CD14-positive monocyte (primary cell): ENCODE results near the gene DYSF. TPM values are rescaled to one million over a fixed set of nuclear protein-coding genes. Genes with fewer than 3 reads are reported as not detected.

Experiments
- DNase-seq, 3 donors: peaks; one replicate each; pipeline ENCODE4 v3.0.0-alpha.2; 2011 to 2022
- H2AFZ ChIP-seq: 2 replicates; pipeline ENCODE4 v1.6.0; 2012; ENCODE audit warnings: mild to moderate bottlenecking, low read depth, low read length, inconsistent platforms; ENCODE audit not compliant: insufficient read depth, poor library complexity, severe bottlenecking
- H3K27ac ChIP-seq, 2 donors: 1 replicate in 1 of 2; 2 replicates in 1 of 2; pipeline ENCODE4 v1.5.1; 2012 to 2013; ENCODE audit warnings: low read length in 2 of 2, control low read depth in 1 of 2, inconsistent platforms in 1 of 2, low read depth in 1 of 2, mild to moderate bottlenecking in 1 of 2
- H3K27me3 ChIP-seq, 2 donors: one replicate each; pipeline versions ENCODE4 v1.6.0 to v1.6.1; 2011 to 2013; ENCODE audit warnings: low read length in 2 of 2; ENCODE audit not compliant: control insufficient read depth in 2 of 2, insufficient read depth in 2 of 2
- H3K36me3 ChIP-seq, 2 donors: replicated peaks in 1 of 2; 1 replicate in 1 of 2; 2 replicates in 1 of 2; pipeline versions ENCODE4 v1.5.1 to v1.6.1; 2012 to 2013; ENCODE audit warnings: low read length in 2 of 2, control low read depth in 1 of 2, inconsistent platforms in 1 of 2, mild to moderate bottlenecking in 1 of 2; ENCODE audit not compliant: insufficient read depth in 2 of 2, control insufficient read depth in 1 of 2
- H3K4me1 ChIP-seq, 2 donors: 1 replicate in 1 of 2; 2 replicates in 1 of 2; pipeline versions ENCODE4 v1.5.1 to v1.6.1; 2012 to 2013; ENCODE audit warnings: low read length in 2 of 2, control low read depth in 1 of 2, inconsistent platforms in 1 of 2, mild to moderate bottlenecking in 1 of 2, moderate library complexity in 1 of 2; ENCODE audit not compliant: insufficient read depth in 2 of 2, control insufficient read depth in 1 of 2
- H3K4me2 ChIP-seq: replicated peaks from 2 replicates; pipeline ENCODE3; 2012; ENCODE audit warnings: low read length, moderate library complexity, mild to moderate bottlenecking; ENCODE audit not compliant: poor library complexity, severe bottlenecking; ENCODE audit errors: extremely low read depth
- H3K4me3 ChIP-seq, 3 experiments: fragments of 200-600 bp in 1 of 3; sonication (generic) in 1 of 3; replicated peaks in 1 of 3; 1 replicate in 2 of 3; 2 replicates in 1 of 3; pipeline ENCODE4 v1.5.1; 2011 to 2013; ENCODE audit warnings: low read length in 3 of 3, mild to moderate bottlenecking in 3 of 3, control low read depth in 2 of 3, low read depth in 2 of 3, inconsistent platforms in 1 of 3, moderate library complexity in 1 of 3
- H3K79me2 ChIP-seq: 2 replicates; pipeline ENCODE4 v1.6.0; 2012; ENCODE audit warnings: mild to moderate bottlenecking, control low read depth, inconsistent platforms, low read length, moderate library complexity; ENCODE audit not compliant: insufficient read depth
- H3K9ac ChIP-seq: 2 replicates; pipeline ENCODE4 v1.6.0; 2017; ENCODE audit warnings: low read length, mild to moderate bottlenecking; ENCODE audit not compliant: insufficient read depth, poor library complexity, severe bottlenecking
- H3K9me3 ChIP-seq, 2 donors: replicated peaks in 1 of 2; 1 replicate in 1 of 2; 2 replicates in 1 of 2; pipeline versions ENCODE4 v1.5.1 to v1.6.1; 2012 to 2013; ENCODE audit warnings: low read length in 2 of 2, control low read depth in 1 of 2; ENCODE audit not compliant: control insufficient read depth in 1 of 2, insufficient read depth in 1 of 2
- H4K20me1 ChIP-seq: 2 replicates; pipeline ENCODE4 v1.6.0; 2012; ENCODE audit warnings: mild to moderate bottlenecking, low read length, control low read depth, moderate library complexity; ENCODE audit not compliant: insufficient read depth
- H3K27ac Mint-ChIP-seq, 7 donors: one replicate each; pipeline ENCODE4 v1.8.0; 2020; ENCODE audit warnings: mild to moderate bottlenecking in 7 of 7, mixed read lengths in 7 of 7, moderate library complexity in 6 of 7, inconsistent platforms in 2 of 7
- H3K27me3 Mint-ChIP-seq, 3 donors: one replicate each; pipeline ENCODE4 v1.8.0; 2021 to 2022; ENCODE audit warnings: low read depth in 3 of 3, mild to moderate bottlenecking in 3 of 3, mixed read lengths in 3 of 3, moderate library complexity in 3 of 3, inconsistent platforms in 1 of 3
- H3K36me3 Mint-ChIP-seq, 2 donors: one replicate each; pipeline ENCODE4 v1.8.0; 2020; ENCODE audit warnings: mixed read lengths in 2 of 2, inconsistent platforms in 1 of 2, mild to moderate bottlenecking in 1 of 2
- H3K4me1 Mint-ChIP-seq: one replicate; pipeline ENCODE4 v1.8.0; 2020; ENCODE audit warnings: mild to moderate bottlenecking, mixed read lengths
- H3K4me3 Mint-ChIP-seq, 2 donors: one replicate each; pipeline ENCODE4 v1.8.0; 2020; ENCODE audit warnings: mild to moderate bottlenecking in 2 of 2, mixed read lengths in 2 of 2, moderate library complexity in 1 of 2
- H3K9me3 Mint-ChIP-seq, 7 donors: one replicate each; pipeline ENCODE4 v1.8.0; 2020 to 2022; ENCODE audit warnings: mixed read lengths in 7 of 7, mild to moderate bottlenecking in 6 of 7, moderate library complexity in 6 of 7, inconsistent platforms in 2 of 7
- CTCF ChIP-seq: fragments of 200-600 bp; IDR thresholded peaks from one replicate; pipeline ENCODE4 v1.8.0; 2022; ENCODE audit warnings: antibody characterized with exemption, mild to moderate bottlenecking
- WGBS: methylation state at CpG from one replicate; pipeline ENCODE4 v1.1.5; 2013; ENCODE audit warnings: missing lambda C conversion rate; ENCODE audit not compliant: insufficient coverage; 5-methylcytosine and 5-hydroxymethylcytosine counted together
- intact Hi-C, 2 donors: fragments of 100-400 bp; cut with micrococcal nuclease; formaldehyde crosslinking; loops; one replicate each; pipeline versions ENCODE4 v1.15.0 to v1.15.1; 2023
- polyA plus RNA-seq, 3 donors: library from polyadenylated mRNA; depleted of rRNA in 1 of 3; unstranded in 2 of 3; stranded (reverse) in 1 of 3; fragments of 300-500 nt in 2 of 3; fragments of >200 nt in 1 of 3; fragmentation: Illumina TruSeq in 2 of 3; gene quantifications; 1 replicate in 2 of 3; 2 replicates in 1 of 3; pipeline ENCODE4 v1.2.3, GENCODE V29; 2012 to 2021

DYSF gene
- polyA plus RNA-seq, 3 donors: 16.1 to 72.5 (median 31.2) TPM

GRCh38 chr2:71576541-71576940 lies 123.2 kb downstream of the DYSF start:
- H3K4me1 Mint-ChIP-seq: no peaks in the 10 kb centered on the region
- Histone ChIP-seq H3K27ac (no peak overlapping the region), H3K9me3 (no peaks in the 10 kb centered on the region), H3K79me2 (no peaks in the 10 kb centered on the region), H4K20me1 (peaks cover 93% of the 10 kb centered on the region), H3K9ac (no peak overlapping the region), H3K27me3 (no peaks in the 10 kb centered on the region), H3K4me3 (no peak overlapping the region), H2AFZ (no peak overlapping the region), H3K4me2 (no peak overlapping the region), H3K36me3 (peaks cover 80 to 100% of the 10 kb centered on the region in 2 donors), H3K4me1 (no peaks in the 10 kb centered on the region)
- H3K4me3 Mint-ChIP-seq: no peak overlapping the region
- peaks cover 79 to 80% of the 10 kb centered on the region in 2 donors for H3K36me3 Mint-ChIP-seq
- peak overlapping the region in 1 of 7 donors; percentile 41 for H3K27ac Mint-ChIP-seq
- 98% methylated on average over 16 of the region's 16 CpGs for WGBS
- no peaks in the 10 kb centered on the region for H3K9me3 Mint-ChIP-seq
- no peak for DNase-seq
- TF ChIP-seq CTCF: no peak
- H3K27me3 Mint-ChIP-seq: no peaks in the 10 kb centered on the region
- intact Hi-C loops: no loop called here

GRCh38 chr2:71577209-71577608 lies 123.8 kb downstream of the DYSF start:
- Histone ChIP-seq H3K79me2 (no peaks in the 10 kb centered on the region), H3K27ac (no peak overlapping the region), H2AFZ (no peak overlapping the region), H3K4me3 (no peak overlapping the region), H3K27me3 (no peaks in the 10 kb centered on the region), H3K36me3 (peaks cover 74 to 100% of the 10 kb centered on the region in 2 donors), H3K9ac (no peak overlapping the region), H4K20me1 (peaks cover 100% of the 10 kb centered on the region), H3K4me2 (no peak overlapping the region), H3K9me3 (no peaks in the 10 kb centered on the region), H3K4me1 (no peaks in the 10 kb centered on the region)
- no peaks in the 10 kb centered on the region for H3K4me1 Mint-ChIP-seq
- no peak for DNase-seq
- no peaks in the 10 kb centered on the region for H3K9me3 Mint-ChIP-seq
- TF ChIP-seq CTCF: no peak
- H3K27ac Mint-ChIP-seq: no peak overlapping the region
- no peaks in the 10 kb centered on the region for H3K27me3 Mint-ChIP-seq
- no peak overlapping the region for H3K4me3 Mint-ChIP-seq
- H3K36me3 Mint-ChIP-seq: peaks cover 81 to 84% of the 10 kb centered on the region in 2 donors
- intact Hi-C loops: no loop called here
- WGBS: 95% methylated on average over 3 of the region's 3 CpGs
